GM23248 (cell line): ENCODE results near the gene TUFT1. TPM values are rescaled to one million over a fixed set of nuclear protein-coding genes. Genes with fewer than 3 reads are reported as not detected.
"Not testable (repeated sequence)": the region's sequence is repeated elsewhere in the genome, so short reads cannot be mapped to it uniquely, and the experiment has no call there.

Source experiments
- DNase-seq: peaks from one replicate; pipeline ENCODE4 v3.0.0-alpha.2; 2015
- H2AFZ ChIP-seq: fragments of 200-600 bp; sonication (generic); 2 replicates; pipeline ENCODE4 v1.6.1; 2016; ENCODE audit warnings: antibody characterized with exemption
- H3F3A ChIP-seq: fragments of 200-600 bp; sonication (generic); 2 replicates; pipeline ENCODE4 v1.6.1; 2016; ENCODE audit warnings: mild to moderate bottlenecking, antibody characterized with exemption, mixed run types; ENCODE audit not compliant: insufficient read depth
- H3K27ac ChIP-seq: fragments of 200-600 bp; sonication (generic); 2 replicates; pipeline ENCODE4 v1.5.1; 2016; ENCODE audit warnings: mild to moderate bottlenecking
- H3K27me3 ChIP-seq: fragments of 200-600 bp; sonication (generic); replicated peaks from 2 replicates; pipeline ENCODE4 v1.6.1; 2016; ENCODE audit warnings: mild to moderate bottlenecking; ENCODE audit not compliant: insufficient read depth
- H3K36me3 ChIP-seq: fragments of 200-600 bp; sonication (generic); 2 replicates; pipeline ENCODE4 v1.6.1; 2016; ENCODE audit warnings: low read depth, mild to moderate bottlenecking
- H3K4me1 ChIP-seq: fragments of 200-600 bp; sonication (generic); 2 replicates; pipeline ENCODE4 v1.6.1; 2016; ENCODE audit warnings: mild to moderate bottlenecking; ENCODE audit not compliant: insufficient read depth
- H3K4me2 ChIP-seq: fragments of 200-600 bp; sonication (generic); one replicate; pipeline ENCODE4 v1.6.1; 2016; ENCODE audit warnings: mild to moderate bottlenecking; ENCODE audit not compliant: unreplicated experiment
- H3K4me3 ChIP-seq: fragments of 200-600 bp; sonication (generic); 2 replicates; pipeline ENCODE4 v1.5.1; 2016; ENCODE audit warnings: mild to moderate bottlenecking
- H3K79me2 ChIP-seq: fragments of 200-600 bp; sonication (generic); 2 replicates; pipeline ENCODE4 v1.6.1; 2016; ENCODE audit warnings: mild to moderate bottlenecking; ENCODE audit not compliant: insufficient read depth
- H3K9ac ChIP-seq: fragments of 200-600 bp; sonication (generic); 2 replicates; pipeline ENCODE4 v1.6.1; 2016; ENCODE audit warnings: mild to moderate bottlenecking
- H3K9me2 ChIP-seq: fragments of 200-600 bp; sonication (generic); 2 replicates; pipeline ENCODE4 v1.6.1; 2016; ENCODE audit warnings: mixed run types, mild to moderate bottlenecking, moderate library complexity; ENCODE audit not compliant: insufficient read depth
- H3K9me3 ChIP-seq: fragments of 200-600 bp; sonication (generic); one replicate; pipeline ENCODE4 v1.6.1; 2017; ENCODE audit warnings: low read depth
- H4K20me1 ChIP-seq: fragments of 200-600 bp; sonication (generic); 2 replicates; pipeline ENCODE4 v1.6.0; 2016; ENCODE audit not compliant: insufficient read depth
- EZH2 ChIP-seq: fragments of 200-600 bp; sonication (generic); IDR thresholded peaks from 2 replicates; pipeline ENCODE4 v1.6.1; 2018; ENCODE audit warnings: antibody characterized with exemption, mild to moderate bottlenecking; ENCODE audit not compliant: insufficient read depth, poor library complexity, severe bottlenecking
- EZH2phosphoT487 ChIP-seq: fragments of 200-600 bp; sonication (generic); IDR thresholded peaks from 2 replicates; pipeline ENCODE4 v1.6.1; 2018; ENCODE audit warnings: antibody characterized with exemption, moderate library complexity, mild to moderate bottlenecking, low read depth; ENCODE audit not compliant: insufficient read depth
- WGBS, 2 experiments: methylation state at CpG; one replicate each; pipeline ENCODE4 v1.1.6; 2015 to 2017; ENCODE audit warnings: low lambda C conversion rate in 2 of 2, low coverage in 1 of 2; ENCODE audit errors: missing lambda C conversion rate in 2 of 2; 5-methylcytosine and 5-hydroxymethylcytosine counted together
- in situ Hi-C: fragments of 300-500 bp; cut with MboI; formaldehyde crosslinking; loops from 2 replicates; pipeline ENCODE4 v1.15.0; 2020
- polyA plus RNA-seq: library from polyadenylated mRNA; unstranded; fragments of >200 nt; fragmentation: Nextera tagmentation; extraction: Ambion mirVana; gene quantifications from 2 replicates; pipeline ENCODE4 v1.2.1, GENCODE V29; 2016
- total RNA-seq: library from RNA; depleted of rRNA; stranded (reverse); fragments of >200 nt; shearing (Covaris generic); gene quantifications from 2 replicates; pipeline ENCODE4 v1.2.3, GENCODE V29; 2014

The TUFT1 gene
- total and polyA plus RNA-seq, 2 experiments from 2014 or later: 19.2 to 20.3 TPM

DNA sequence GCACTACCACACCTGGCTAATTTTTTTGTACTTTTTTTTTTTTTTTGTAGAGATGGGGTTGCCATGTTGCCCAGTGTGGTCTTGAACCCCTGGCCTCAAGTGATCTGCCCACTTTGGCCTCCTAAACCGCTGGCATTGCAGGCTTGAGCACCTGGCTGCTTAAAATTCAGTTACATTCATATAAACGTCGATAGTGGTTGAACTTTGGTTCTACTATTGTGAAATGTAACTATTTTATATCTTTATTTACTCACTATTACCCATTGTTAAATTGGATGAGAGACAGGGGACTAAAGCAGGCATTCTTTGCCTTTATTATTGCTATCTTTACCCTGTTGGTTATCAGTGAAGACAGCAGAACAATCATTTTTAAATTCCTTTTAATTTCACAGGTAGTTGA, 77.9 kb downstream of the TUFT1 start:
- Histone ChIP-seq H3K36me3 (no peaks in the 10 kb centered on the region), H3K27ac (no peak overlapping the region), H3K27me3 (no peaks in the 10 kb centered on the region), H3K79me2 (peaks cover 97% of the 10 kb centered on the region), H3K4me3 (no peak overlapping the region), H3K4me2 (no peak overlapping the region), H3K4me1 (peaks cover 39% of the 10 kb centered on the region), H4K20me1 (peaks cover 5% of the 10 kb centered on the region; the same call in 1 of the 2 replicates), H3F3A (peaks cover 22% of the 10 kb centered on the region), H3K9me3 (no peaks in the 10 kb centered on the region), H3K9me2 (no peaks in the 10 kb centered on the region), H3K9ac (no peak overlapping the region), H2AFZ (no peak overlapping the region)
- DNase-seq: no peak
- TF ChIP-seq EZH2phosphoT487: no peak
- TF ChIP-seq EZH2: no peak
- in situ Hi-C loops: no loop called here
- WGBS, 2 experiments: 59% methylated on average over 3 of the region's 3 CpGs

DNA sequence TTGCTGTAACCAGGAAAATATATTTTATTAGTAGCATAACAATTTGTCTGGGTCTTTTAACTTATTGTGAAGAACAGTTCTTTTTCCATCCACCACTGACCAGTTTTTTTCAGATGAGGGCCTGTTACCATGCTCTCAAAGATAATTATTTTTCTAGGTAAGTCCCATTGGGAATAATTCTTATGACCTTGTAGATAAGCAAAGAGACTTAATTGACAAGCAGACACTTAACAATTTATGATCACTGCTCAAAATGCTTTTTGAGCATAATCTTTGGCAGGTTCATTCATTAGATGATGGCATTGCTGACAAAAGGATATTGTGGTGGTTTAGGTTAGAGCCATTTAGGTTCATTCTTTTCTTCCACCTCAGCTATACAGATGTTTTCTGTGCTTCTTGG, 78.4 kb downstream of the TUFT1 start:
- H3K79me2 ChIP-seq: peaks cover 97% of the 10 kb centered on the region
- no peaks in the 10 kb centered on the region for H3K36me3 ChIP-seq
- H3K9me3 ChIP-seq: no peaks in the 10 kb centered on the region
- H4K20me1 ChIP-seq: peaks cover 5% of the 10 kb centered on the region; the same call in 1 of the 2 replicates
- TF ChIP-seq EZH2phosphoT487: no peak
- no peak for TF ChIP-seq EZH2
- H3K4me2 ChIP-seq: no peak overlapping the region
- in situ Hi-C loops: no loop called here
- H3K9ac ChIP-seq: no peak overlapping the region
- H3K9me2 ChIP-seq: no peaks in the 10 kb centered on the region
- H3K4me1 ChIP-seq: peaks cover 37% of the 10 kb centered on the region
- H3K27me3 ChIP-seq: no peaks in the 10 kb centered on the region
- H3K4me3 ChIP-seq: no peak overlapping the region
- H3K27ac ChIP-seq: no peak overlapping the region
- no peak overlapping the region for H2AFZ ChIP-seq
- no peak for DNase-seq
- H3F3A ChIP-seq: peaks cover 22% of the 10 kb centered on the region

DNA sequence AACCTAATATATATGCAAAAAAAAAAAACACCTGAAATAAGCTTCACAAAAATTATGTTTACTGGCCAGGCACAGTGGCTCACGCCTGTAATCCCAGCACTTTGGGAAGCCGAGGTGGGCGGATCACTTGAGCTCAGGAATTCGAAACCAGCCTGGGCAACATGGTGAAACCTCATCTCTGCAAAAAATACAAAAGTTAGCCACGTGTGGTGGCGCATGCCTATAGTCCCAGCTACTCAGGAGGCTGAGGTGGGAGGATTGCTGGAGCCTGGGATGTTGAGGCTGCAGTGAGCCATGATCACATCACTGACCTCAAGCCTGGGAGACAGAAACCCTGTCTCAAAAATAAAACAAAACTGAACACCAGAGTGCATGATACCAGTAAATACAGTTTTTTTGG, 78.9 kb downstream of the TUFT1 start:
- H3K27me3 ChIP-seq, H3K9me3 ChIP-seq, H3K9me2 ChIP-seq, H3K36me3 ChIP-seq, DNase-seq, H2AFZ ChIP-seq, H4K20me1 ChIP-seq, H3K4me3 ChIP-seq, H3K27ac ChIP-seq, H3K4me2 ChIP-seq, H3K9ac ChIP-seq, in situ Hi-C loops: not testable (repeated sequence)
- Histone ChIP-seq H3F3A (peaks cover 22% of the 10 kb centered on the region), H3K79me2 (peaks cover 97% of the 10 kb centered on the region), H3K4me1 (peaks cover 32% of the 10 kb centered on the region)
- 74 to 79% methylated on average over 6 of the region's 6 CpGs for WGBS, 2 experiments

DNA sequence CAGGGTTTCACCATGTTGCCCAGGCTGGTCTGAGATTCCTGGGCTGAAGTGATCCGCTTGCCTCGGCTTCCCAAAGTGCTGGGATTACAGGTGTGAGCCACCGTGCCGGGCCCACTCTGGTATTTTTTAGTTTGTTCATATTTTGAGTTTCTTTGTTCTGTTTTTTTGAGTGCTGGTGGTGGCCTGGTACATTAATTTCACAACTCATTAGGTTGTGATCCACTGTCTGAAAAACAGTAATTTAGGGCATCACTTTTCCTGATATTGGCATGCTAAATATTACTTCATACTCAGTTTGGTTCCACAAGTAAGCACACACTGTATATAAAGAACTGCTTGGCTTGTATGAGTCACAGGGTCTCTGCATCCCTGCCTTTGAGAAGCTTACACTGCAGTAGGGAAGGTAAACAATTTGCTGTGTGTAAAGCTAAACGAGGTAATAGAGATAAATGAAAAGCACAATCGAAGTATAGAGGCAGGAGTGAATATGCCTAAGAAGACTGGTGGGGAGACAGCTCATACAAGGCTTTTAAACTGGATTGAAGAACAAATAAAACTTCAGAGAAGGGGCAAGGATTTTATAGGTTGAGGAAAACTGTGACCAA, 79.5 kb downstream of the TUFT1 start:
- Histone ChIP-seq H2AFZ (no peak overlapping the region), H4K20me1 (peaks cover 5% of the 10 kb centered on the region; the same call in 1 of the 2 replicates), H3K4me2 (peak overlapping the region; percentile 72), H3K9me2 (no peaks in the 10 kb centered on the region), H3K9ac (peak overlapping the region; percentile 33; the same call in 1 of the 2 replicates), H3K27me3 (no peaks in the 10 kb centered on the region), H3K79me2 (peaks cover 95% of the 10 kb centered on the region), H3K4me1 (peaks cover 32% of the 10 kb centered on the region), H3F3A (peaks cover 22% of the 10 kb centered on the region), H3K9me3 (no peaks in the 10 kb centered on the region), H3K4me3 (no peak overlapping the region), H3K27ac (peak overlapping the region; percentile 44), H3K36me3 (no peaks in the 10 kb centered on the region)
- WGBS, 2 experiments: 82 to 83% methylated on average over 6 of the region's 6 CpGs
- DNase-seq: peak; percentile 70
- in situ Hi-C loops: no loop called here
- TF ChIP-seq EZH2 (no peak), EZH2phosphoT487 (no peak)

DNA sequence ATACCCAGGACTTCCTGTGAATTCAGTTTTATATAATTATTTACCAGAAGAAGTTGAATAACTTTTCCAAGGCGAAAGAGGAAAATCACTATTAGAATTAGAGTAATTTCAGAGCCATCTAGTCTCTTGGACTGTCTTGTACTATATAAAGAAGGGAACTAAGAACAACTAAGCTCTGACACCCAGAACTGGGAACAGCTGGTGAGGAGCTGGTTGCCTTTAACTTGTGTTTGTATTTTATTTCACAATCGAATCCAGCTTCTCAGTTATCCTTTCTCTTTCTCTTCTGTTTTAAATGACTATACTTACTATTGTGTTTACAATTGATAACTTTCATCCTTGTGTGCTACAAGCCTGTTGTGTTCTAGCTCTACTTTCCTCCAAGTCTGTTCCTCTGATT, 80.2 kb downstream of the TUFT1 start:
- peaks cover 5% of the 10 kb centered on the region; the same call in 1 of the 2 replicates for H4K20me1 ChIP-seq
- H3K27ac ChIP-seq: peak overlapping the region; percentile 44
- DNase-seq: peak; percentile 61
- no peak overlapping the region for H2AFZ ChIP-seq
- peak overlapping the region; percentile 46 for H3K4me3 ChIP-seq
- H3F3A ChIP-seq: peaks cover 20% of the 10 kb centered on the region
- peaks cover 32% of the 10 kb centered on the region for H3K4me1 ChIP-seq
- H3K4me2 ChIP-seq: peak overlapping the region; percentile 72
- no peaks in the 10 kb centered on the region for H3K36me3 ChIP-seq
- 17 to 22% methylated on average over 2 of the region's 2 CpGs for WGBS, 2 experiments
- TF ChIP-seq EZH2phosphoT487 (no peak), EZH2 (no peak)
- no peaks in the 10 kb centered on the region for H3K9me3 ChIP-seq
- no peaks in the 10 kb centered on the region for H3K9me2 ChIP-seq
- H3K9ac ChIP-seq: peak overlapping the region; percentile 33
- peaks cover 95% of the 10 kb centered on the region for H3K79me2 ChIP-seq
- in situ Hi-C loops: no loop called here
- H3K27me3 ChIP-seq: no peaks in the 10 kb centered on the region
